Gastroesophageal sphincter (tissue), 3 donors: ENCODE results near the gene VPS37D.

Experiments used
- CTCF ChIP-seq, 4 experiments: fragments of 200-600 bp in 2 of 4; fragments of 450-650 bp in 2 of 4; sonication (generic) in 1 of 4; IDR thresholded peaks; one replicate each; pipeline ENCODE4 v1.5.1; 2017 to 2019; ENCODE audit warnings: antibody characterized with exemption in 4 of 4, mild to moderate bottlenecking in 2 of 4, moderate library complexity in 2 of 4
- EP300 ChIP-seq: sonication (generic); formaldehyde crosslinking; IDR thresholded peaks from one replicate; pipeline ENCODE4 v1.6.1; 2017; ENCODE audit warnings: antibody characterized with exemption, mild to moderate bottlenecking
- POLR2A ChIP-seq, 2 donors: fragments of 450-650 bp; IDR thresholded peaks; one replicate each; pipeline ENCODE4 v1.6.1; 2017; ENCODE audit warnings: antibody characterized with exemption in 2 of 2, mild to moderate bottlenecking in 2 of 2, moderate library complexity in 1 of 2
- POLR2AphosphoS5 ChIP-seq: sonication (generic); formaldehyde crosslinking; IDR thresholded peaks from one replicate; pipeline ENCODE4 v1.6.1; 2017; ENCODE audit warnings: antibody characterized with exemption

GRCh38 chr7:73667344-73668102 is at the start of gene VPS37D:
- TF ChIP-seq EP300 (no peak), CTCF (IDR thresholded peaks at IDR 0.05) (peak in 3 of 4 experiments; percentile 84 to 98 (median 98)), POLR2AphosphoS5 (peak; percentile 25), POLR2A (IDR thresholded peaks at IDR 0.05) (no peak)
